Naive B cell (primary cell): ENCODE data around the gene RAP1GAP. TPM values are rescaled to one million over a fixed set of nuclear protein-coding genes. Genes with fewer than 3 reads are reported as not detected.

ENCODE experiments used
- ATAC-seq, 2 donors: fragments of 150-1000 bp; cut with Tn5 transposase; 2 replicates each; pipeline ENCODE4 v1.10.0; 2021; ENCODE audit warnings: low read depth in 2 of 2, mild to moderate bottlenecking in 2 of 2, moderate library complexity in 2 of 2
- DNase-seq: peaks from one replicate; pipeline ENCODE4 v3.0.0; 2022
- H3K27ac Mint-ChIP-seq, 6 donors: one replicate each; pipeline ENCODE4 v1.8.0; 2020 to 2022; ENCODE audit warnings: mild to moderate bottlenecking in 6 of 6, mixed read lengths in 6 of 6, moderate library complexity in 5 of 6, inconsistent platforms in 2 of 6
- H3K27me3 Mint-ChIP-seq, 3 donors: one replicate each; pipeline ENCODE4 v1.8.0; 2021 to 2022; ENCODE audit warnings: mixed read lengths in 3 of 3, mild to moderate bottlenecking in 1 of 3
- H3K36me3 Mint-ChIP-seq, 2 donors: one replicate each; pipeline ENCODE4 v1.8.0; 2020 to 2022; ENCODE audit warnings: mixed read lengths in 2 of 2, inconsistent platforms in 1 of 2, mild to moderate bottlenecking in 1 of 2
- H3K4me1 Mint-ChIP-seq, 3 donors: one replicate each; pipeline ENCODE4 v1.8.0; 2020 to 2022; ENCODE audit warnings: mixed read lengths in 3 of 3, inconsistent platforms in 1 of 3, mild to moderate bottlenecking in 1 of 3, moderate library complexity in 1 of 3
- H3K4me3 Mint-ChIP-seq, 8 donors: one replicate each; pipeline ENCODE4 v1.8.0; 2020 to 2022; ENCODE audit warnings: mild to moderate bottlenecking in 8 of 8, mixed read lengths in 8 of 8, moderate library complexity in 8 of 8, inconsistent platforms in 2 of 8
- H3K9me3 Mint-ChIP-seq, 7 donors: one replicate each; pipeline ENCODE4 v1.8.0; 2020 to 2022; ENCODE audit warnings: mixed read lengths in 7 of 7, mild to moderate bottlenecking in 5 of 7, inconsistent platforms in 2 of 7, moderate library complexity in 1 of 7
- polyA plus RNA-seq, 6 donors: library from polyadenylated mRNA; unstranded; fragments of 300-500 nt; fragmentation: Illumina TruSeq; gene quantifications; one replicate each; pipeline ENCODE4 v1.2.3, GENCODE V29; 2021; ENCODE audit warnings: low read depth in 6 of 6

Gene RAP1GAP
- polyA plus RNA-seq, 6 donors from 2014 or later = not detected

GRCh38 chr1:21671915-21672314 is 2.8 kb upstream of the RAP1GAP start:
- Mint-ChIP-seq H3K4me3 (no peak overlapping the region), H3K36me3 (no peaks in the 10 kb centered on the region)

GRCh38 chr1:21670956-21671902 is 2.1 kb upstream of the RAP1GAP start:
- Mint-ChIP-seq H3K27me3 (peaks cover 23 to 27% (median 24%) of the 10 kb centered on the region in 3 donors), H3K9me3 (no peaks in the 10 kb centered on the region), H3K27ac (peak overlapping the region in 1 of 6 donors; percentile 85), H3K4me1 (peaks cover 12 to 17% (median 12%) of the 10 kb centered on the region in 3 donors), H3K36me3 (no peaks in the 10 kb centered on the region), H3K4me3 (peak overlapping the region in 1 of 8 donors; percentile 5)
- ATAC-seq (no peak), DNase-seq (no peak)

More at GRCh38 chr1:21671915-21672314, 2.8 kb upstream of the RAP1GAP start:
- ATAC-seq (no peak), DNase-seq (no peak)
- Mint-ChIP-seq H3K27me3 (peaks cover 16 to 20% (median 20%) of the 10 kb centered on the region in 3 donors), H3K9me3 (no peaks in the 10 kb centered on the region), H3K27ac (no peak overlapping the region), H3K4me1 (peaks cover 12 to 22% (median 12%) of the 10 kb centered on the region in 3 donors)

GRCh38 chr1:21670059-21670881 is 1.1 kb upstream of the RAP1GAP start:
- no peak for ATAC-seq
- no peaks in the 10 kb centered on the region for H3K9me3 Mint-ChIP-seq
- peaks cover 28 to 36% (median 32%) of the 10 kb centered on the region in 3 donors for H3K27me3 Mint-ChIP-seq
- H3K36me3 Mint-ChIP-seq = no peaks in the 10 kb centered on the region
- no peak overlapping the region for H3K27ac Mint-ChIP-seq
- peak overlapping the region in 5 of 8 donors; percentile 24 to 66 (median 55) for H3K4me3 Mint-ChIP-seq
- H3K4me1 Mint-ChIP-seq = peaks cover 8 to 12% (median 10%) of the 10 kb centered on the region in 3 donors
- no peak for DNase-seq

GRCh38 chr1:21668951-21669257 is 253 bp downstream of the RAP1GAP start:
- ATAC-seq (peak in 1 of 2 donors; percentile 11), DNase-seq (no peak)
- Mint-ChIP-seq H3K9me3 (no peaks in the 10 kb centered on the region), H3K36me3 (no peaks in the 10 kb centered on the region), H3K27me3 (peaks cover 35 to 50% (median 46%) of the 10 kb centered on the region in 3 donors), H3K4me3 (peak overlapping the region in 1 of 8 donors; percentile 55), H3K27ac (no peak overlapping the region), H3K4me1 (peaks cover 12 to 19% (median 14%) of the 10 kb centered on the region in 3 donors)

- Mint-ChIP-seq H3K4me3 (peak overlapping the region in 3 of 8 donors; percentile 55 to 87 (median 55)), H3K9me3 (no peaks in the 10 kb centered on the region), H3K27ac (no peak overlapping the region), H3K27me3 (peaks cover 39 to 55% (median 49%) of the 10 kb centered on the region in 3 donors), H3K4me1 (peaks cover 16 to 22% (median 18%) of the 10 kb centered on the region in 3 donors), H3K36me3 (no peaks in the 10 kb centered on the region)
- DNase-seq = no peak
- no peak for ATAC-seq
Measured at GRCh38 chr1:21668232-21668950, 766 bp downstream of the RAP1GAP start.

GRCh38 chr1:21667348-21668231 is 1.6 kb downstream of the RAP1GAP start:
- Mint-ChIP-seq H3K4me3 (peak overlapping the region in 2 of 8 donors; percentile 55 to 87), H3K9me3 (no peaks in the 10 kb centered on the region), H3K27me3 (peaks cover 39 to 62% (median 49%) of the 10 kb centered on the region in 3 donors), H3K36me3 (no peaks in the 10 kb centered on the region), H3K4me1 (peaks cover 16 to 19% (median 18%) of the 10 kb centered on the region in 3 donors), H3K27ac (peak overlapping the region in 1 of 6 donors; percentile 20)
- DNase-seq (no peak), ATAC-seq (no peak)

GRCh38 chr1:21666576-21667320 is 2.4 kb downstream of the RAP1GAP start:
- ATAC-seq (no peak), DNase-seq (no peak)
- Mint-ChIP-seq H3K36me3 (no peaks in the 10 kb centered on the region), H3K9me3 (no peaks in the 10 kb centered on the region), H3K4me1 (peaks cover 16 to 19% (median 18%) of the 10 kb centered on the region in 3 donors), H3K4me3 (peak overlapping the region in 2 of 8 donors; percentile 40 to 80), H3K27me3 (peaks cover 42 to 69% (median 49%) of the 10 kb centered on the region in 3 donors), H3K27ac (no peak overlapping the region)

- no peak for ATAC-seq
Measured at GRCh38 chr1:21665711-21666575, 3.2 kb downstream of the RAP1GAP start.

GRCh38 chr1:21664806-21665588 is 4.2 kb downstream of the RAP1GAP start:
- no peak overlapping the region for H3K4me3 Mint-ChIP-seq
- H3K27ac Mint-ChIP-seq = no peak overlapping the region
- no peaks in the 10 kb centered on the region for H3K9me3 Mint-ChIP-seq
- DNase-seq (no peak), ATAC-seq (no peak)
- no peaks in the 10 kb centered on the region for H3K36me3 Mint-ChIP-seq
- H3K27me3 Mint-ChIP-seq = peaks cover 42 to 86% (median 64%) of the 10 kb centered on the region in 3 donors
- H3K4me1 Mint-ChIP-seq = peaks cover 16 to 19% (median 18%) of the 10 kb centered on the region in 3 donors

More at GRCh38 chr1:21665711-21666575, 3.2 kb downstream of the RAP1GAP start:
- H3K27ac Mint-ChIP-seq = no peak overlapping the region
- H3K9me3 Mint-ChIP-seq = no peaks in the 10 kb centered on the region
- H3K4me3 Mint-ChIP-seq = peak overlapping the region in 1 of 8 donors; percentile 80
- peaks cover 45 to 77% (median 57%) of the 10 kb centered on the region in 3 donors for H3K27me3 Mint-ChIP-seq
- DNase-seq = no peak
- no peaks in the 10 kb centered on the region for H3K36me3 Mint-ChIP-seq
- H3K4me1 Mint-ChIP-seq = peaks cover 16 to 19% (median 18%) of the 10 kb centered on the region in 3 donors
